Psoas muscle (tissue), 8 donors: ENCODE results near the gene VASH1. TPM values are rescaled to one million over a fixed set of nuclear protein-coding genes. Genes with fewer than 3 reads are reported as not detected.

ENCODE experiments used
- ATAC-seq, 4 donors: fragments of 200-7000 bp; cut with Tn5 transposase; one replicate each; pipeline ENCODE4 v1.9.1; 2020; ENCODE audit warnings: moderate library complexity in 3 of 4, mild to moderate bottlenecking in 2 of 4
- DNase-seq, 2 donors: peaks; one replicate each; pipeline ENCODE4 v3.0.0-alpha.2; 2020
- H3K27ac ChIP-seq: fragments of 200-600 bp; one replicate; pipeline ENCODE4 v1.8.0; 2022
- H3K27me3 ChIP-seq, 3 donors: fragments of 200-600 bp in 1 of 3; one replicate each; pipeline versions ENCODE4 v1.6.1 to v1.8.0; 2013 to 2022; ENCODE audit warnings: low read length in 2 of 3, mild to moderate bottlenecking in 2 of 3, moderate library complexity in 1 of 3; ENCODE audit not compliant: insufficient read depth in 3 of 3
- H3K36me3 ChIP-seq, 2 donors: fragments of 200-600 bp in 1 of 2; one replicate each; pipeline versions ENCODE4 v1.6.1 to v1.8.0; 2013 to 2022; ENCODE audit warnings: low read depth in 1 of 2, mild to moderate bottlenecking in 1 of 2, moderate library complexity in 1 of 2; ENCODE audit not compliant: insufficient read depth in 1 of 2
- H3K4me1 ChIP-seq: fragments of 200-600 bp; one replicate; pipeline ENCODE4 v1.8.0; 2022
- H3K4me3 ChIP-seq: fragments of 200-600 bp; one replicate; pipeline ENCODE4 v1.8.0; 2022; ENCODE audit warnings: mild to moderate bottlenecking
- H3K9me3 ChIP-seq: fragments of 200-600 bp; one replicate; pipeline ENCODE4 v1.8.0; 2022
- CTCF ChIP-seq: fragments of 200-600 bp; IDR thresholded peaks from one replicate; pipeline ENCODE4 v1.8.0; 2022; ENCODE audit warnings: antibody characterized with exemption
- WGBS, 3 donors: extraction: QIAGEN DNeasy Blood & Tissue Kit; methylation state at CpG; one replicate each; pipeline versions ENCODE4 v1.1.6 to v1.1.7; 2013; 5-methylcytosine and 5-hydroxymethylcytosine counted together
- intact Hi-C, 2 donors: fragments of 100-400 bp; cut with DNase I; formaldehyde crosslinking; loops; one replicate each; pipeline versions ENCODE4 v1.11.0 to v1.14.2; 2022
- polyA plus RNA-seq, 3 donors: library from polyadenylated mRNA; stranded (reverse); fragments of 200-250 nt; gene quantifications; one replicate each; pipeline ENCODE4 v1.2.3, GENCODE V29; 2013
- total RNA-seq, 4 donors: library from RNA; stranded (reverse); fragmentation: NEBNext Ultra II Directional in 2 of 4; extraction: Animal tissue kit (Norgen Biotek cat#: 25700) in 2 of 4; gene quantifications; one replicate each; pipeline versions ENCODE4 v1.2.1 to v1.2.4, GENCODE V29; 2021 to 2023
- donor health status: healthy with polysubstance abuse.
- donor health status: DM: no; HTN: no; CAD: no; lungs with moderate emphysema.
- donor health status: Bipolar disorder and iron deficiency.
- donor health status: healthy.
- donor health status: DM: yes; HTN: yes; CAD: no.
- donor health status: DM: no; HTN: no; CAD: no.
- donor health status: DM: no; HTN: no; CAD: no.
- donor health status: DM: yes; HTN: yes; CAD: no.

VASH1 gene
- total and polyA plus RNA-seq, 7 donors = 1.7 to 8.2 (median 4.0) TPM

- Histone ChIP-seq H3K4me1 (no peaks in the 10 kb centered on the region), H3K9me3 (no peaks in the 10 kb centered on the region), H3K36me3 (no peaks in the 10 kb centered on the region), H3K4me3 (no peak overlapping the region), H3K27me3 (peaks cover 0 to 3% (median 0%) of the 10 kb centered on the region in 3 donors), H3K27ac (peak overlapping the region; percentile 36)
- peak; percentile 30 to 51 (median 41) for ATAC-seq
- no peak for TF ChIP-seq CTCF
- WGBS, 3 donors = 37 to 47% (median 41%) methylated on average over 7 of the region's 7 CpGs
- intact Hi-C loops = no loop called here
- peak; percentile 21 to 71 for DNase-seq
These were observed 68.6 kb downstream of the VASH1 start for GRCh38 chr14:76829650-76830421.

GRCh38 chr14:76830556-76830955 is 69.3 kb downstream of the VASH1 start:
- intact Hi-C loops = no loop called here
- TF ChIP-seq CTCF = no peak
- 77 to 87% (median 84%) methylated on average over 4 of the region's 4 CpGs for WGBS, 3 donors
- peaks cover 0 to 3% (median 0%) of the 10 kb centered on the region in 3 donors for H3K27me3 ChIP-seq
- no peak overlapping the region for H3K27ac ChIP-seq
- no peaks in the 10 kb centered on the region for H3K4me1 ChIP-seq
- ATAC-seq (no peak), DNase-seq (no peak)
- H3K36me3 ChIP-seq = no peaks in the 10 kb centered on the region
- no peak overlapping the region for H3K4me3 ChIP-seq
- no peaks in the 10 kb centered on the region for H3K9me3 ChIP-seq

GRCh38 chr14:76832503-76832988 is 71.3 kb downstream of the VASH1 start:
- Histone ChIP-seq H3K4me1 (no peaks in the 10 kb centered on the region), H3K4me3 (no peak overlapping the region), H3K9me3 (no peaks in the 10 kb centered on the region), H3K27me3 (peaks cover 0 to 4% (median 0%) of the 10 kb centered on the region in 3 donors), H3K27ac (no peak overlapping the region), H3K36me3 (no peaks in the 10 kb centered on the region)
- intact Hi-C loops = no loop called here
- ATAC-seq (peak in 1 of 4 donors; percentile 19), DNase-seq (no peak)
- WGBS, 3 donors = 21 to 48% (median 46%) methylated on average over 1 of the region's 1 CpG
- no peak for TF ChIP-seq CTCF

Other genes starting within 250 kb of the VASH1 start
- 10 to 100 TPM in 3 of 4 donors, 1 to 10 TPM in 1; 8.5 to 14.1 (median 10.9) TPM for gene ANGEL1, start 51.4 kb downstream of the VASH1 start, total RNA-seq
- 10 to 100 TPM in 1 of 3 donors, 1 to 10 TPM in 2; 4.5 to 12.2 (median 5.9) TPM for gene ANGEL1, start 51.4 kb downstream of the VASH1 start, polyA plus RNA-seq
- gene LRRC74A, start 64.9 kb downstream of the VASH1 start, total RNA-seq = not detected
- gene LRRC74A, start 64.9 kb downstream of the VASH1 start, polyA plus RNA-seq = not detected